Fibroblast of skin of left biceps (primary cell): ENCODE data around the gene UQCRHL.

Experiments used
- DNase-seq, 2 experiments: peaks; one replicate each; pipeline ENCODE4 v3.0.0-alpha.2; 2013; ENCODE audit warnings: low read depth in 2 of 2

The UQCRHL gene

DNA sequence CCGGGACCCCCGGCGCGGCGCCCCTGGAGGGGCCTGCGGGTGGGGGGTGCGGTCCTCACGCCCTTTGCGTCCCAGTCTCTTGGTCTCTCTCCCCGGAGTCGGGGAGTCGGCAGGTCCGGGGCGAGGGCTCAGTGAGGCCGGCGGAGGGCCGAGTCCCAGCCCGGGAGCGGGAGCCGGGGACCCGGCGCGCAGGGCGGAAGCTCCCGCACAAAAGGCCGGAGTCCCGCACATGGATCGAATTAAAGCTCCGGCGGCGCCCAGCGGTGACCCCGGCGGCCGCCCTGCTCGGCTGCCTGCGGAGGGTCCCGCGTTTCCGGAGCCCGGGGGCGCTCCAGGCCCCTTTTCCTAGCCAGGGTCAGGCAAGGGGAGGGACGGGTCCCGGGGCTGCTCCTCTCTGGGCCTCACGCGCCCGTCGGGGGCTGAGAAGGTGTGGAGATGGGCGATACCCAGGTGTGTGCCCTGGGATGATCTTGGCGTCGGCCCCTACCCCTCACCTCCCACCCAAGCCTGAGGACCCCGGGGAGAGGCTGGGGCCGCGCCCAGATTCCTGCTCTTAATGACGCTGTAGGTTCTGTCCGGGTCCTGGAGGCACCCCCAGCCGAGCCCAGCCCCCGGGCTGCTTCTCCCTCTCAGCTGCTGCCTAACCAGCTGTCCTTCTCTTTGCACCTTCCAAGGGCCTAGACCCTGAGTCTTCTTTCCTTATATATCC is 48.3 kb downstream of the UQCRHL start:
- DNase-seq = no peak

DNA sequence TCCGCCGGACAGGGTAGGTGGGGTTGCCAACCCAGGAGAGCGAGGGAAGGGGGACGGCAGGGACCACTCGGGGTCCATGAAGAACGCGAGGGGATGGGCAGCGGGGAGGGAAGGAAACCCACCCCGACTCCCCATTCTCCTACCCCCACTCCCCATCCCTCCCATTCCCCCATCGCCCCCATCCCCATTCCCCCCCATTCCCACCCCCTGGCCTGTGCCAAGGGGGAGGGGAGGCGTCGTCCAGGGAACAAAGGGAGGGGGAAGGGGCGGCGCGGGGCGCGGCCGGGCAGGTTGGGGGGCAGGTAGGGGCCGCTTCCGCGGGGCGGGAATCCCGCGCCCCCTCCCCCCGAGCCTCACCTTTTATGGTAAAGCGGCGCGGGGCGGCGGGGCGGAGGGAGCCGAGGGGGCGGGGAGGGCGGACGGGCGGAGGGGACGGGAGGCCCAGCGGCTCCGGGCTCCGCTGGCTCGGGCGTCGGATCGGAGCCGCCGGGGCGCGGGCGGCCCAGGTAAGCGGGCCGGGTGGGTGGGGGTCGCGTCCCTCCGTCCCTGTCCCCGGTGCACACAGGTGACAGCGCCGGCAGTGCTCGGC is 49.0 kb downstream of the UQCRHL start, which contains the start of gene FBLIM1:
Gene FBLIM1, plus strand, starts transcription at position 453 of the 589 bp plus-strand sequence. CDS start 6,189 bp downstream, outside the sequence.
- DNase-seq = no peak

DNA sequence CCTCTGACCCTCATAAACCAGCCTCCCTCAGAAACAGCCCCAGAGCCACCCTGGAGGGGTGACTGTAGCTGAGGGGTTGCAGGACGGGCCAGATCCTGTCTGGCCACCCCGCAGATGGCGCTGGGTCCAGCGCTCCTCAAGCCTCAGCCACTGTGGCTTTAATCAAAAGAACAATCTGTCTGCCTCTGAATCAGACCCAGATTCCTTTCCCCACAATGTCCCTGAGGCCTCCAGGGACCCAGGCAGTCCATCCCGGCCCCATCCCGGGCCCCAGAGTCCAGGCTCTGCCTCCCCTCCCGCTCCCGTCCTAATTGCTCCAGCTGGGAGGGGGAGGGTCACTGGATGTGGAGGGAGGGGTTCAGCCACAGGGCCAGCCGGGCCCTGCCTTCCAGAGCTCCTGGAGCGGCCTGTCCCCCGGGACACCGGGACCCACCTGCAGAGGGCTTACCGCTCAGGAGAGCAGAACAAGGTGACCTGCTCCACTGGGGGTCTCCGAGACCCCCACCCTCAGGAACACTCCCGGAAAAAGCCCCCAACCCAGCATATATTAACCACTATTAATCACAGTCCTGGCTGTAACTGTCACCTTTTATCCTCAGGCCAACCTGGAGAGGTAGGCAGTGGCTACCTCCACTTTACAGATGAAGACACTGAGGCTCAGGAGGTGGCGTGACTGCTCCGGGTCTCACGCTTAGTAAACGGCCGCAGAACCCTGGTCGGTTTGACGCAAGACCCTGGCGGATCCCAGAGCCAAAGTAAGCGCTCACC is 49.7 kb downstream of the UQCRHL start:
- DNase-seq = no peak
